ENCODE results near the gene IL20RB.

The IL20RB gene

DNA sequence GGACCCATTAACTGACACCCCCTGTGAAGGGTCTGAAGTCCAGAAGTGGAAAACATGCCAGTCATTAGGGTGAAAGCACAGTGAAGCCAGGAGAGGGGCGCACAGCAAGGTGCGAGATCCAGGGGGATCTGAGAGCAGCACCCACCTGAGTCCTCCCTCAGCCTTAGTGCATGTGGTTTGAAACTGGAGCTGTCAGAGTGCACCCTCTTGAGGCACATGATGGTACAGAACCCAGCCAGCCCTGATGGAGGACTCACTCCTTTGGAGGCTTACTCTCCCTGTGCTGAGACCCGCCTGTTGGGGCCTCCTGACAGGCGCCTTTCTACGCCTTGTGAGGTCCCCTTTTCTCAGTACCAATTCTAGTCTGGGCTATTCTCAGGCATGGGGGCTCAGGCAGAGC, 77.8 kb downstream of the IL20RB start:
- peak; percentile 52 for DNase-seq (ENCODE audit: low spot score)

GRCh38 chr3:137039570-137039969, 81.8 kb downstream of the IL20RB start:
- DNase-seq (ENCODE audit: low spot score): no peak

GRCh38 chr3:137041251-137041650, 83.5 kb downstream of the IL20RB start:
- no peak for DNase-seq (ENCODE audit: low spot score)

DNA sequence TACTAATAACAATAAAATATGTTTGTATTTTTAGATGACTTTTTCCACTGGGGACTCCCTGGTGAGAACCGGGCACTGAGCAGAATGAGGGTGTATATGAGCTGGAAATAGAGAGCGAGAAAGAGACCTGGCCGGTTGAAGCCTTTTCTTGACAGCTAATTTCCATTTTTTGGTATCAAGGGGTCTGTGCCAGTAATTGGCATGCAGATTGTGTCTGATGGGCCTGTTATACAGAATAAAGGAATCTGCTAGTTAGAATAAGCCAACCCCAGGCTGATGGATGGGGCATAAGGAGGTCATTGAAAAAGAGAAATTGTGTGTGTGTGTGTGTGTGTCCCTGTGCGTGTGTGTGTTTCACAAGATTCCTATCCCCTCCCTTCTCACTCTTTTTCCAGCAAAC, 83.9 kb downstream of the IL20RB start:
- DNase-seq (ENCODE audit: low spot score): no peak

GRCh38 chr3:137046747-137047146, 89.0 kb downstream of the IL20RB start:
- no peak for DNase-seq (ENCODE audit: low spot score)

DNA sequence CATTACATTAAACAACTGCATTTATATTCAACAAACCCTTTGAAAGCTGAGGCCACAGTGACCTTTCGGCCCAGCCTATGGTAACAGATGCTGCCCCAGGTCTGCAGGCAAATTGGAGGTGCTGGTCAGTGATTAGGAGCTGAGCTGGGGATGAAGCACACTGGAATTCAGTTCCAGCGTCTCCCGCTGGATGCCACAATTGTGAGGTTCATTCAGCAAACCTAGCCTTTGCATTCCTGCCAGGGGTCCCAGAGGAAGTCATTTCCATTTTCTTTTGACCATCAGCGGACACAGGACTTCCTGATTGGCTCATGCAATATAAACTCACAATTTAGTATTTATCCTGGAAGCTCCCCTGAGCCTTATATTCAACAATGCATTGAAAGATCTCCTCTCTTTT, 89.5 kb downstream of the IL20RB start:
- DNase-seq (ENCODE audit: low spot score): no peak

- no peak for DNase-seq (ENCODE audit: low spot score)
Observed at GRCh38 chr3:137050281-137050680, 92.5 kb downstream of the IL20RB start.

DNA sequence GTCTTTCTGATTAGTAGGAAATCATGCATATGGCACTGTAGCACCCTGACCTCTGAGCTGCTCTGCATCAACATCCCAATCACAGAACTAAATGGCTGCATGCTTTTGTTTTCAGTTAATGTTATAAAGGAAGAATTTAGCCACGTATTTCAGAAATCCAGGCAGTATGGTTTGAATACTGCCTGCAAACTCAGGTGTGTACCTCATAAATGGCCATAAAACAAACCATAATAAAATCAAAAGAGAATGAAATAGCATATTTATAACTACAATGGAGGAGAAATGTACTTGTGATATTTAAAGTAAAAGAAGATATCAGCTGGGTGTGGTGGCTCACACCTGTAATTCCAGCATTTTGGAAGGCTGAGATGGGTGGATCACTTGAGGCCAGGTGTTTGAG, 94.5 kb downstream of the IL20RB start:
- no peak for DNase-seq (ENCODE audit: low spot score)

Data from AG20443 (cell line).